ENCODE results near the gene COL5A1.

DNA sequence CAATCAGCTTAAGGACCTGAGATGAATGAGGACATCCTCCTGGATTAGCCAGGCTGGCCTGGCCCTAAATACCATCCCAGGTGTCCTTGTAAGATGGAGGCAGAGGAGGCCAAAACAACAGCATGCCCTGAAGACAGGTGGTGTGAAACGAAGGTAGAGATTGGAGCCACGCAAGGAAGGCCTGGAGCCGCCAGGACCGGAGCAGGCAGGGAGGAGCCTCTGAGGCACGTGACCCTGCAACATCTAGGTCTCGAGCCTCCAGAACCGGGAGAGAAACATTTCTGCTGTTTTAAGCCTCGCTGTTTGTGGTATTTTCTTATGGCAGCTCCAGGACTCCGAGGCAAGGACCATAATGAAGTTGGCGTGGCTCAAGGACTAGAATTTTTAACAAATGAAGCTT lies 9.7 kb upstream of the COL5A1 start:
- TF ChIP-seq, protein P1, sequence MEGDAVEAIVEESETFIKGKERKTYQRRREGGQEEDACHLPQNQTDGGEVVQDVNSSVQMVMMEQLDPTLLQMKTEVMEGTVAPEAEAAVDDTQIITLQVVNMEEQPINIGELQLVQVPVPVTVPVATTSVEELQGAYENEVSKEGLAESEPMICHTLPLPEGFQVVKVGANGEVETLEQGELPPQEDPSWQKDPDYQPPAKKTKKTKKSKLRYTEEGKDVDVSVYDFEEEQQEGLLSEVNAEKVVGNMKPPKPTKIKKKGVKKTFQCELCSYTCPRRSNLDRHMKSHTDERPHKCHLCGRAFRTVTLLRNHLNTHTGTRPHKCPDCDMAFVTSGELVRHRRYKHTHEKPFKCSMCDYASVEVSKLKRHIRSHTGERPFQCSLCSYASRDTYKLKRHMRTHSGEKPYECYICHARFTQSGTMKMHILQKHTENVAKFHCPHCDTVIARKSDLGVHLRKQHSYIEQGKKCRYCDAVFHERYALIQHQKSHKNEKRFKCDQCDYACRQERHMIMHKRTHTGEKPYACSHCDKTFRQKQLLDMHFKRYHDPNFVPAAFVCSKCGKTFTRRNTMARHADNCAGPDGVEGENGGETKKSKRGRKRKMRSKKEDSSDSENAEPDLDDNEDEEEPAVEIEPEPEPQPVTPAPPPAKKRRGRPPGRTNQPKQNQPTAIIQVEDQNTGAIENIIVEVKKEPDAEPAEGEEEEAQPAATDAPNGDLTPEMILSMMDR (IDR thresholded peaks at IDR 0.05), result no peak
- TF ChIP-seq POLR2A (IDR thresholded peaks at IDR 0.05) (no peak), EP300 (IDR thresholded peaks at IDR 0.05) (no peak)

All from tibial nerve (tissue), 4 donors.